ENCODE data around the gene HACL1.
"Not testable (repeated sequence)": the region's sequence is repeated elsewhere in the genome, so short reads cannot be mapped to it uniquely, and the experiment has no call there.

HACL1 gene

GRCh38 chr3:15629860-15630597 is 28.7 kb upstream of the HACL1 start:
- DNase-seq (ENCODE audit: low read depth in 2 of 2) = no peak

- DNase-seq (ENCODE audit: low read depth in 2 of 2) = no peak
Observed at GRCh38 chr3:15628967-15629366, 27.6 kb upstream of the HACL1 start.

GRCh38 chr3:15623535-15624440 is 22.4 kb upstream of the HACL1 start:
- DNase-seq (ENCODE audit: low read depth in 2 of 2) = no peak

- not testable (repeated sequence) for DNase-seq (ENCODE audit: low read depth in 2 of 2)
Observed at GRCh38 chr3:15619659-15620464, 18.5 kb upstream of the HACL1 start.

- DNase-seq (ENCODE audit: low read depth in 2 of 2) = no peak
Observed at GRCh38 chr3:15616053-15616452, 14.7 kb upstream of the HACL1 start.

- no peak for DNase-seq (ENCODE audit: low read depth in 2 of 2)
Observed at GRCh38 chr3:15614958-15615357, 13.6 kb upstream of the HACL1 start.

- DNase-seq (ENCODE audit: low read depth in 2 of 2) = no peak
Observed at GRCh38 chr3:15612001-15612400, 10.6 kb upstream of the HACL1 start.

- no peak for DNase-seq (ENCODE audit: low read depth in 2 of 2)
Observed at GRCh38 chr3:15611018-15611417, 9.6 kb upstream of the HACL1 start.

- no peak for DNase-seq (ENCODE audit: low read depth in 2 of 2)
Observed at GRCh38 chr3:15610082-15610759, 8.9 kb upstream of the HACL1 start.

- DNase-seq (ENCODE audit: low read depth in 2 of 2) = no peak
Observed at GRCh38 chr3:15606434-15606891, 5.1 kb upstream of the HACL1 start.

- DNase-seq (ENCODE audit: low read depth in 2 of 2) = not testable (repeated sequence)
Observed at GRCh38 chr3:15604584-15604983, 3.2 kb upstream of the HACL1 start.

- DNase-seq (ENCODE audit: low read depth in 2 of 2) = not testable (repeated sequence)
Observed at GRCh38 chr3:15602816-15603215, 1.4 kb upstream of the HACL1 start.

- no peak for DNase-seq (ENCODE audit: low read depth in 2 of 2)
Observed at GRCh38 chr3:15602146-15602536, 772 bp upstream of the HACL1 start.

- DNase-seq (ENCODE audit: low read depth in 2 of 2) = no peak
Observed at GRCh38 chr3:15601046-15601398, 347 bp downstream of the HACL1 start.

GRCh38 chr3:15595955-15596354 is 5.4 kb downstream of the HACL1 start:
- no peak for DNase-seq (ENCODE audit: low read depth in 2 of 2)

GRCh38 chr3:15592968-15593367 is 8.4 kb downstream of the HACL1 start:
- no peak for DNase-seq (ENCODE audit: low read depth in 2 of 2)

- no peak for DNase-seq (ENCODE audit: low read depth in 2 of 2)
Observed at GRCh38 chr3:15591928-15592327, 9.4 kb downstream of the HACL1 start.

GRCh38 chr3:15591242-15591641 is 10.1 kb downstream of the HACL1 start:
- no peak for DNase-seq (ENCODE audit: low read depth in 2 of 2)

GRCh38 chr3:15585111-15585845 is 16.1 kb downstream of the HACL1 start:
- DNase-seq (ENCODE audit: low read depth in 2 of 2) = no peak

GRCh38 chr3:15581471-15582394 is 19.6 kb downstream of the HACL1 start:
- DNase-seq (ENCODE audit: low read depth in 2 of 2) = no peak
